Bronchial epithelial cell (primary cell): Measurements from ENCODE around the gene STX3. TPM values are rescaled to one million over a fixed set of nuclear protein-coding genes. Genes with fewer than 3 reads are reported as not detected.
A peak's percentile ranks its signal among the peaks of the same experiment; 100 is the strongest.
"Not testable (repeated sequence)": the region's sequence is repeated elsewhere in the genome, so short reads cannot be mapped to it uniquely, and the experiment has no call there.

ENCODE experiments used
- DNase-seq: peaks from one replicate; pipeline ENCODE4 v3.0.0-alpha.2; 2010; ENCODE audit warnings: low read depth
- FAIRE-seq: peaks from 2 replicates; lab custom pipeline; 2011; peaks lifted over from hg19 to GRCh38; lab: Jason Lieb, UNC
- H3K27me3 ChIP-seq: 2 replicates; pipeline ENCODE4 v1.5.1; 2011; ENCODE audit warnings: low read length; ENCODE audit not compliant: control insufficient read depth, insufficient read depth
- H3K36me3 ChIP-seq: 2 replicates; pipeline ENCODE4 v1.5.1; 2011; ENCODE audit warnings: low read length; ENCODE audit not compliant: control insufficient read depth, insufficient read depth
- H3K4me3 ChIP-seq: 2 replicates; pipeline ENCODE4 v1.5.1; 2011; ENCODE audit warnings: mild to moderate bottlenecking, low read depth, low read length, control low read depth
- total RNA-seq: library from RNA; depleted of rRNA; stranded (reverse); fragments of >200 nt; gene quantifications from 2 replicates; pipeline ENCODE4 v1.2.1, GENCODE V29; 2014
- TF ChIP-seq, protein P1 (sequence below): IDR thresholded peaks from 2 replicates; pipeline ENCODE4 v1.5.1; 2011; ENCODE audit warnings: mild to moderate bottlenecking, moderate library complexity, low read length, control low read depth, inconsistent platforms; ENCODE audit not compliant: insufficient read depth, severe bottlenecking

STX3 gene
- total RNA-seq, 1 donor from 2014 or later = 53.4 TPM

DNA sequence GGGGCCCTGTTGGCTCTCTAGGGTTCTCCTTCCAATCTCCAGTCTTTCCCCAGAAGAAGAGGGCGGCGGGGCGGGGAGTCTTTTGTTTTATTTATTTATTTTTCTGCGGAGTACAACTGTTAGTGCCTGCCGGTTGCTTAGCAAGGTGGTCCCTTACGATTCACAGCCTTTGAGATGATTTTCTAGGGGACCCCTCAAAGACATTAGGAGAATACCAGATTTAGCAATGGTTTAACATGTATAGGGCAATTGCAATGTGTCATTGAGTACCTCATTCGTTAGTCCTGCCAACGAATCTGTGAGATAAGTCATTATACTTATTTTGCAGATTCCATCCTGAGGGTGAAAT, 55.7 kb downstream of the STX3 start:
- Histone ChIP-seq H3K4me3 (peak overlapping the region; percentile 96), H3K27me3 (no peaks in the 10 kb centered on the region), H3K36me3 (peaks cover 7% of the 10 kb centered on the region)
- TF ChIP-seq, protein P1, sequence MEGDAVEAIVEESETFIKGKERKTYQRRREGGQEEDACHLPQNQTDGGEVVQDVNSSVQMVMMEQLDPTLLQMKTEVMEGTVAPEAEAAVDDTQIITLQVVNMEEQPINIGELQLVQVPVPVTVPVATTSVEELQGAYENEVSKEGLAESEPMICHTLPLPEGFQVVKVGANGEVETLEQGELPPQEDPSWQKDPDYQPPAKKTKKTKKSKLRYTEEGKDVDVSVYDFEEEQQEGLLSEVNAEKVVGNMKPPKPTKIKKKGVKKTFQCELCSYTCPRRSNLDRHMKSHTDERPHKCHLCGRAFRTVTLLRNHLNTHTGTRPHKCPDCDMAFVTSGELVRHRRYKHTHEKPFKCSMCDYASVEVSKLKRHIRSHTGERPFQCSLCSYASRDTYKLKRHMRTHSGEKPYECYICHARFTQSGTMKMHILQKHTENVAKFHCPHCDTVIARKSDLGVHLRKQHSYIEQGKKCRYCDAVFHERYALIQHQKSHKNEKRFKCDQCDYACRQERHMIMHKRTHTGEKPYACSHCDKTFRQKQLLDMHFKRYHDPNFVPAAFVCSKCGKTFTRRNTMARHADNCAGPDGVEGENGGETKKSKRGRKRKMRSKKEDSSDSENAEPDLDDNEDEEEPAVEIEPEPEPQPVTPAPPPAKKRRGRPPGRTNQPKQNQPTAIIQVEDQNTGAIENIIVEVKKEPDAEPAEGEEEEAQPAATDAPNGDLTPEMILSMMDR = no peak
- no peak for FAIRE-seq
- DNase-seq = no peak

DNA sequence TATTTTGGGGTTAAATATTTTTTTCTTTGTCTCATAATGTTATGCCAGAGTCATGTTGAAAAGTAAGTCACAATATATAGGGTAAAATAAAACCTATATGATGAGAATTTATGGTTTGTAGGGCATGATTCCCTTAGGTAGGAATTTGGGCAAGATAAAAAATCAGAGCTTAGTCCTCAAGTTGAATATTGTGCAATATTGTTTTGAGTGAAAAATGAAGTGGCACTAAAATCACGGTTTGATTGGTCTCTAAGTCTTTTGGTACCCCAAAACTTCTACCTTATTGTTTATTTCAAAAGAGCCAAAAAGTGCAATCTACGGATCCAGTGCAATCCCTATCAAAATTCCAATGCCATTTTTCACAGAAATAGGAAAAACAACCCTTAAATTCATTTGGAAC, 57.0 kb downstream of the STX3 start:
- TF ChIP-seq, protein P1 = no peak
- Histone ChIP-seq H3K27me3 (no peaks in the 10 kb centered on the region), H3K4me3 (no peak overlapping the region), H3K36me3 (no peaks in the 10 kb centered on the region)
- FAIRE-seq (no peak), DNase-seq (no peak)

DNA sequence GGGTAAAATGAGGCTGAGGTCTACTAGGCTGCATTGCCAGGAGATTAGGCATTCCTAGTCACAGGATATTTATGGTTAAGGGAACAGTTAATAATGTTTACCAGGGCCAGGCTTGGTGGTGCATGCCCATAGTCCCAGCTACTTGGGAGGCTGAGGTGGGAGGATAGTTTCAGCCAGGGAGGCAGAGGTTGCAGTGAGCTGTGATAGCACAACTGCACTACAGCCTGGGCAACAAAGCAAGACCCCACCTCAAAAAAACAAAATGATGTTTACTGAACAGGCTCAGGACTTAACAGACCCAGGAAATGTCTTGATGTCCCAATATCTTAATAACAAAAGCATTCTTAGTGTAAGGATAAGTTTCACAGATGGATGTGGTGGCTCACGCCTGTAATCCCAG, 58.2 kb downstream of the STX3 start:
- DNase-seq (no peak), FAIRE-seq (no peak)
- TF ChIP-seq, protein P1 = no peak
- Histone ChIP-seq H3K36me3 (no peaks in the 10 kb centered on the region), H3K4me3 (no peak overlapping the region), H3K27me3 (no peaks in the 10 kb centered on the region)

DNA sequence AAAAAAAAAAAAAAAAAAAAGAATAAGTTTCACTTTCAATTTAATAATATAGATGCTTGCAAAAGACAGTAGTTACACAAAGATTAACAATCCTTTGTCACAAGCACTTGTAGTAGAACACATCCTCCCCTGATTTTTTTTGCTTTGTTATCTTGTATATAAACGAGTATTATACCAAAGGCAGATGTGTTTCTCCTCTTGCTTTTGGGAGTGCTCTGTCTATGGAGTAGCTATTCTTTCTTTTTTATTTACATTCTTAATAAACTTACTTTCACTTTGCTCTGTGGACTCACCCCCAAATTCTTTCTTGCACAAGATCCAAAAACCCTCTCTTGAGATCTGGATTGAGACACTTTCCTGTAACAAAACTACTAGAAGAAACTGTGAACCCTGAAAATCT, 58.8 kb downstream of the STX3 start:
- FAIRE-seq (no peak), DNase-seq (no peak)
- Histone ChIP-seq H3K36me3 (no peaks in the 10 kb centered on the region), H3K27me3 (no peaks in the 10 kb centered on the region), H3K4me3 (no peak overlapping the region)
- TF ChIP-seq, protein P1 = no peak

DNA sequence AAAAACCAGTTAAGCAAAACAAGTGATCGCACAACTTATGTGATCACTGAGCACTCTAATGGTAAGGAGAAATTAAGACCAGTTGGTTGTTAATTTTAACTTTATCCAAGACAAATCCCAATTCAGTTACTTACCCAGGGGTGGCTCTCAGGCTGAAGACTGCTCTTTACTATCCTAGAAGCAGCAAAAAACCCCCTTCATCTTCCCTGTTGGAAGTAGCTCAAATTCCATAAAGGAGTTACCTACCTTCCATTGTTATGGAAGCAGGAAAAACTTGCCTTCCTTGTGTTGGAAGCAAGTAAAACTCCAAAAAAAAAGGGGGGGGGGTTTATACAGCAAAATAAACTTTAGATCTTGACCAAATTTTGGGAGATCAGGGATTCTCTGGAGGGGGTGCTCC, 60.6 kb downstream of the STX3 start:
- FAIRE-seq (no peak), DNase-seq (no peak)
- TF ChIP-seq, protein P1 = no peak
- H3K36me3 ChIP-seq = no peaks in the 10 kb centered on the region
- no peaks in the 10 kb centered on the region for H3K27me3 ChIP-seq
- no peak overlapping the region for H3K4me3 ChIP-seq

DNA sequence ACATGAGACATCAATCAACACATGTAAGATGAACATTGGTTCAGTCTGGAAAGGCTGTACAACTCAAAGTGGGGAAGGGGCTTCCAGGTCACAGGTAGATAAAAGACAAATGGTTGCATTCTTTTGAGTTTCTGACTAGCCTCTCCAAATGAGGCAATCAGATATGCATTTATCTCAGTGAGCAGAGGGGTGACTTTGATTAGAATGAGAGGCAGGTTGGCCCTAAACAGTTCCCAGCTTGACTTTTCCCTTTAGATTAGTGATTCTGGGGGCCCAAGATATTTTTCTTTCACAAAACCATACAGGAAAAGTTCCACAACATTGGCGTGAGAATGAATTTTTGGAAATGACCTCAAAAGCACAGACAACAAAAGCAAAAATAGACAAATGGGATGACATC, 61.3 kb downstream of the STX3 start:
- not testable (repeated sequence) for H3K4me3 ChIP-seq, DNase-seq, H3K27me3 ChIP-seq, FAIRE-seq, H3K36me3 ChIP-seq
